GM18868 (cell line): ENCODE measurements around the gene ITGA1.

Source experiments
- ATAC-seq: cut with Tn5 transposase; IDR thresholded peaks from one replicate; pipeline ENCODE4 v1.9.1; 2021; ENCODE audit warnings: mild to moderate bottlenecking, moderate library complexity; ENCODE audit not compliant: unreplicated experiment

The ITGA1 gene

GRCh38 chr5:52771343-52772039 lies 16.2 kb upstream of the ITGA1 start:
- ATAC-seq = peak; percentile 91

DNA sequence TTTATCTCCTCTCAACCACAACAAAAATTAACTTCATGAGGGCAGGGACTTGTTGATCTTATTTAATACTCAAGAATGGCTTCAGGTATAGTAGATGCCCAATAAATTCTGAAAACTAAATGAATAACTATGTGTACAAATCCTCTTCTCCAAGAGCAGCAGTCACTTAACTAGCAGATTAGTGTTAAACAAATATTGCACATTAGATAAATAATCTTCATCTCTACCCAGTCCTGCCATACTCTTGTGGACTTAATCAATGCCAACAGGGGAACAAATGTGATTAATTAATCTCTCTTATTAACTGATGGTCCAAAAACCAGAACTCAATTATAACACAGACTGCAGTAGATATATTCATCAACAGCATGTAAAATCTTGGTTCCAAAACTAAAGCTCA lies 15.0 kb upstream of the ITGA1 start:
- no peak for ATAC-seq

GRCh38 chr5:52773342-52773741 lies 14.4 kb upstream of the ITGA1 start:
- ATAC-seq = no peak

DNA sequence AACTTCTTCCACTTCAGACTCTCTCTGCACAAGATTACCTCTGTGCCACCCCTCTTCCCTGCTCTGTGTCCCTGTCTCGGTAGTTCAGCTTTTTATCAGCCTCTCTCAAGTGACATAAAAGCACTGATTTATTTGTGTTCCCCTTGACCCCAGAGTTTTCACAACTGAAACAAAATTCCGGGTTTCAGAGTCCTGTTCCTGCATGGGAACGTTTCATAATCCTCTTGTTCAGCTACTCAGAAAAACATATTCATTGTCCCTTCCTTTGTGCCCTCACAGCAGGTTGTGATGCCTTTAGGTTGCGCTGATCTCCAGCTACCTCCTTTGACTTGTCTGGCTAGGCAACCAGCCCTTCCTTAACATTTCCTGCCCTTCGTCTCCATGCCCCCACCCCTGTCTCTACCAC lies 13.7 kb upstream of the ITGA1 start:
- ATAC-seq = no peak

DNA sequence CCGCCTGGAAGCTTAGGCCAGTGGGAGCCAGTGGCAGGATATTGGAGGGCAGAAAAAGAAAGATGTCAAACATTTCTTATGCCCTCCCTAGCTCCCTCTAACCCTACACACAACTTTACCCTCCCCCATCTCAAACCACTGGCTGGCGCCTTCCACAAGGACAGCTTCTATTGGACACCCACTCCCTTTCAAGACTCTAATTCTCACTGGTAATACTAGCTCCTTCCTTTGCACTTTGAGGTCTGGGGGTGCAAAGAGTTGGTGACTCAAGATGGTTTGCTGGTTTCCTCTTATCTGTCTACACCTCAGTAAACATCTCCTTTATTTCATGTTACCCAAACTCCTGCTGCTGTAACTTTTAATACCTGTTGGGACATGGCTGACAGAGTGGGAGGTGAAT lies 11.6 kb upstream of the ITGA1 start:
- ATAC-seq = no peak

DNA sequence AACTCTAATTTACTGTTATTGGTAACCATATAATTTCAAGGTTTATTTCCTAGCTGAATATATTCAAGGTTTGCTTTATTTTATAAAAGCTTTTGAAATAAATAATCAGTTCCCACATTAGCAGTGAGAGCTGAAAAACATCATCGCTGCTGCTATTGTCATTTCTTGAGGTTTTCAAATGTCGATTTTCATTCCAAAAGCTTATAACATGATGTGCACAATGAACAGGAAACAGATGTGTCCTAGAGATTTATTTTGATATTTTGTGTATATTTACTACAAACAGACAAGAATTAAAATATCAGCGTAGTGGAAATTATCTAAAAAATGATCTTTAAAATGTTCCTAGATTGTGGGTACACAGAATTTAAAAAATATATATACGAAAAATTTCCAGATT lies 10.5 kb upstream of the ITGA1 start:
- ATAC-seq = no peak

- no peak for ATAC-seq
These were observed 8.9 kb upstream of the ITGA1 start for GRCh38 chr5:52778781-52779180.

DNA sequence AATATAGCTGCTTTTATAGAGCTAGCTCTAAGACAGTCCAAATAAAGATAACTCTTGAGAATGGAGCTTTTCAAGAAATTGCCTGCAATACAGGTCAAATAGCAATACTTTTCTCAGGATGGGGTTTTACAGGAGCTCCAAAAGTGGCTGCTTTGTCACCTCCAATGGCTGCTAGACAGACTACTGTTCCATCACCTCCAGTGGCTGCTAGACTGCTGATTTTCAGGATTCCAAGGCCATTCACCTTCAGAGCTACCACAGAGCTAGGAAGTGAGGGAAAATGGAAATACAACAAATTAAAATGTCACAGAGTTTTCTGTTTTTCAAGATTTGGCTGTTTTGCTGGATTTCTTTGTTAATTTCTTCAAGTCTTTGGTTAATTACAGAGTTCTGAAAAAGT lies 8.5 kb upstream of the ITGA1 start:
- ATAC-seq = no peak

DNA sequence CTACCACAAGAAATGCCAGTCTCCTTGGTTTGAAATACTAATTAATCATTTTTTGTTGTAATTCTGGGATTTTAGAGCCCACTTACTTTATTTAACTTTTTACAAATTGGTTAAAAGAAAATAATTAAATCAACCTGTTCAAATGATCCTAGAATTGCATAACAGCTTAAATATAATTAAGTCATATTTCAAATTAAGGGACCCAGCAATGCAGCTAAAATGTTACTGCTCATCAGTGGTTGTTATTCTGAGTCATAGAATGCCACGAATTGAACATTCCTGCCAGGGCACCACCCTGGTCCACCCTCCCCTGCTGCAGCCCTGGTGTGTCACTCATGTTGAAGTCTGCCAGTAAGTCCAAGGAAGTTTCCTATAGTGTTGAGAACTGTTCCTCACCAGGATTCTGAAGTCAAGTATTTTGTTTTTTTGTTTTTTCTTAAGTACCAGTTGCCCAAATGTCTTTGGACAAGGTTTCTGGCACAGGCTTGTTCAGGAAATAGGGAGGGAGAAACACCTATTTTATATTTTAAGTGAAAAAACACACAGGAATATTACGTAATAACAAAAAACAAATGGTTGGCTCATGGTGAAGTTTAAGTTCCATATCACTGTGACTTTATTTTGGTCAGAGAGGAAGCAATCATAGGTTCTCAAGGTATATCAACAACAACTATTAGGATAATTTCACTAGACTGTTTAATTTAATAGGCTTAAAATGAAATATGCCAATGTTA lies 4.3 kb upstream of the ITGA1 start:
- no peak for ATAC-seq

- no peak for ATAC-seq
These were observed 3.0 kb upstream of the ITGA1 start for GRCh38 chr5:52784737-52785136.

DNA sequence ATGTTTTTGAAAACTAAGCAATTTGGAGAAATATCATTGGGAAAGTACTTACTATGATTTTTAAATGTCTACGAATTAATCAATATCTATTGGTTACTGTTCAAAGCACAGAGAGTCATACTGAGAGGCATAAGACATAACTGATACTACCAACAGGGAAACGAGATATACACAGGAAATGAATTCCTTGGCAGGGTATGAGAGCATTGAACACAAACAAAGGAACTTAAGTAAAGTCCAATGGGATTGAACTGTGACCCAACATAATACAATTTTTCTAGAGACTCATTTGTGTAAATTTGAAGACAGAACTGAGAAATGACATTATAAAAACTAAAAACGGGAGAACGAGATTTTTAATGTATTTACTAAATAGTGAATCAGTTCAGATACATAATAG lies 1.3 kb upstream of the ITGA1 start:
- ATAC-seq = no peak

GRCh38 chr5:52786949-52787599 lies 642 bp upstream of the ITGA1 start:
- ATAC-seq = peak; percentile 36

DNA sequence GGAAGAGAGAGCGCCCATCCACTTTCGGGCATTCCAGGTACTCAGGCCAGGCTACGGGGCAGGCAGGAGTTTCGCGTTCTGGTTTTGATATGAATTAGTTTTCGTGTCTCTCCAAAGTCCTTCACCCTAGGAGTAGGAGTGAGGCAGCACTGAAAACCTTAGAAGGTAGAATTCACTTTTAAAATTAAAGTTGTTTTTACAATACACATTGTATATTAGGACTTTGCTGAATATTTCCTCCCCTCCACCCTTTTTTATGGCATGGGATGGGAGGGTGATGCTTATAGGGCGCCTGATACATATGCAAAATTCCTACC lies 747 bp downstream of the ITGA1 start:
- ATAC-seq = no peak

- ATAC-seq = no peak
These were observed 1.7 kb downstream of the ITGA1 start for GRCh38 chr5:52789378-52789777.

GRCh38 chr5:52789851-52790250 lies 2.1 kb downstream of the ITGA1 start:
- ATAC-seq = no peak

- ATAC-seq = no peak
These were observed 3.6 kb downstream of the ITGA1 start for GRCh38 chr5:52791366-52791765.

DNA sequence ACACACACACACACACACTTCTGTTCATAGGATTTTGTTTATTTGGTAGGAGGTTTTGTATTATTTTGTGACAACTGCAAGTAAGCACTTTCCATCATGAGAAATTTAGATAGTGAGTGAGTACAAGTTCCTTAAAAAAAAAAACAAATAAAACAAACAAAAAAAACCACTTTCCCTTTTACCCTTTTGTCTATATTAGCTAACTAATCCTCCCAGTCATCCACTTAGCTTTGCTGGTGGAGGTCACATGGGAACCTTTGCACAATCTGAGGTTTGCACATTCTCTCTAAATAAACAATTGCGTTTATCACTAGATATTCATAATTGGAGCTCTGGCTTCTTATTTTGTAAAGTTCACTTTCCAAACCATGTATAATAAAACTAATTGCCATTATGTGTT lies 6.8 kb downstream of the ITGA1 start:
- no peak for ATAC-seq

GRCh38 chr5:52796031-52796430 lies 8.3 kb downstream of the ITGA1 start:
- no peak for ATAC-seq

- no peak for ATAC-seq
These were observed 8.9 kb downstream of the ITGA1 start for GRCh38 chr5:52796516-52797103.

DNA sequence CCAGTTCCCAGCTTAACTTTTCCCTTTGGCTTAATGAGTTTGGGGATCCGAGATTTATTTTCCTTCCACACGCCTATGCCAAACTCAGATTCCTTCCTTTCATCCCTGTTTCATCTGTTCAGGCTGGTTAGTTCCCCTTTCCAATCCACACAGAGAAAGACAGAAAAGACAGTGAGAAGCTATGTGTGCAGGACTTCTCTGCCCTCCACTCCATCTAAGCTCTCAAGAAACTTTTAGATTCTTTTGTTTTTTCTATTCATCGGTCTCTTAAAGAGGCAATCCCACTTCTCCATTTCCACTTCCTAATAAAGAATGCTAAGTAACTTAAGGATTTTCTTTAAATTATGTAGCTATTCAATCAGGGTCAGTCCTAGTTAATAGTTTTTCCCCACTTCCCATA lies 11.2 kb downstream of the ITGA1 start:
- no peak for ATAC-seq

DNA sequence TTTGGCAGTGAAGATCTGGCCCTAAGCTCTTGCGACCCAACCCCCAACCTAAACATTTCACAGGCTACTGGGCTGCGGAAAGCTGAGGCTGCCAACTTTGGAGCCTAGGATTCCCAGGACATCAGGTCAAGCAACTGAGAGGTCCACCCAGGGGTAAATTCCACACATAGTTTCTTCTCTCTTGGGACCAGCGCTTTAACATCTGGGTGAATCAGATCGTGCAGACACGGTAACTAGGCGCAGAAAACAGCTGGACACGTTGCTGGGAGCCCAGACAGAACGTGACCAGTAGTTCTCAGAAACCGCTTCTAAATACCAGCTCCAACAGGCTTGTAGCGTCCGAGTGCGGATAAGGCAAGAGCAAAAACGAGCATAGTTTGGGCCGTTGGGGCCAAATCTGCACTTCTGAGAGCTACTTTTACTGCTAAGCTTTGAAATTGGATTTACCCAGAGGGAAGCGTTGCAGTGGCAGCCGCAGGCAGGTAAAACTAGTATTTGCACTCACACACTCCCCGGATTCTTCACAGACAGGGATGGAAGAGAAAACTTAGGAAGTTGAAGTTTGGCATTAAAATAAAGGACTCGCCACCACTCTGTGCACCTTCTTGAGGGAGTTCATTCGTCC lies 11.8 kb downstream of the ITGA1 start:
- ATAC-seq = peak; percentile 24
